HG03442 (cell line): ENCODE data around the gene ATP6V0C.
"Not testable (repeated sequence)": the region's sequence is repeated elsewhere in the genome, so short reads cannot be mapped to it uniquely, and the experiment has no call there.

Experiments
- ATAC-seq: cut with Tn5 transposase; IDR thresholded peaks from one replicate; pipeline ENCODE4 v1.9.1; 2021; ENCODE audit warnings: mild to moderate bottlenecking, moderate library complexity; ENCODE audit not compliant: unreplicated experiment

ATP6V0C gene

GRCh38 chr16:2527071-2527783, 13.5 kb downstream of the ATP6V0C start:
- no peak for ATAC-seq

- ATAC-seq = no peak
These were observed 14.0 kb downstream of the ATP6V0C start for GRCh38 chr16:2527784-2528100.

- no peak for ATAC-seq
These were observed 14.7 kb downstream of the ATP6V0C start for GRCh38 chr16:2528161-2529060.

GRCh38 chr16:2529061-2529931, 15.5 kb downstream of the ATP6V0C start:
- no peak for ATAC-seq

DNA sequence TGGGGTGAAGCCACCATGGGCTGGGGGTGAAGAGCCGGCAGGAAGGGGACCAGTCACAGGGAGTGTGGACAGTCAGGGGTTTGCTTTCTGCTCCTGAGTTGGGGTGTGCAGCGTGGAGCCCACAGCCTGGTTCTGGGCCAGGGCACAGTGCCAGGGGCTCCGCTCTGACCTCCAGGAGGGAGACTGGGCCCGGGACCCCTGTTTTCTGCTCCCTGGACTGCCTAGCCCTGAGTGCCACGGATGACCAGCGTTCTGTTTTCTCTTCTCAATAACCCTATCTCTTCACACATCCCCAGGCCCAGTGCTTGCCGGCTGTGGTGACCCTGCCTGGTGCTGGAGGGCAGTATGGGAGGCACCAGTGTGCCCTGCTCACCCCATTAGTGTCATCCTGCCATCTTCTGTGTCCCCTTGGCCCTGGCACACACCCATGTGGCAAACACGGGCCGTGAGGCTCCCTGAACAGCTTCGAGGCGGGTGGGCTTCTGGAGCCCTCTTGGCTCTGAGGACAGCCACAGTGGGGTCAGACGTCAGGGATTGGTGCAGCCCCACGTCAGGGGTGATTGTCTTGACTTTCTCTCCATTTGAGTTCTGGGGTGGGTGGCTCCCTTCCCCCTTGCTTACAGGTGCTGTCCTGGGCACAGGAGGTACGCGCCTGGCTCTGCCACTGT, 16.3 kb downstream of the ATP6V0C start:
- no peak for ATAC-seq

DNA sequence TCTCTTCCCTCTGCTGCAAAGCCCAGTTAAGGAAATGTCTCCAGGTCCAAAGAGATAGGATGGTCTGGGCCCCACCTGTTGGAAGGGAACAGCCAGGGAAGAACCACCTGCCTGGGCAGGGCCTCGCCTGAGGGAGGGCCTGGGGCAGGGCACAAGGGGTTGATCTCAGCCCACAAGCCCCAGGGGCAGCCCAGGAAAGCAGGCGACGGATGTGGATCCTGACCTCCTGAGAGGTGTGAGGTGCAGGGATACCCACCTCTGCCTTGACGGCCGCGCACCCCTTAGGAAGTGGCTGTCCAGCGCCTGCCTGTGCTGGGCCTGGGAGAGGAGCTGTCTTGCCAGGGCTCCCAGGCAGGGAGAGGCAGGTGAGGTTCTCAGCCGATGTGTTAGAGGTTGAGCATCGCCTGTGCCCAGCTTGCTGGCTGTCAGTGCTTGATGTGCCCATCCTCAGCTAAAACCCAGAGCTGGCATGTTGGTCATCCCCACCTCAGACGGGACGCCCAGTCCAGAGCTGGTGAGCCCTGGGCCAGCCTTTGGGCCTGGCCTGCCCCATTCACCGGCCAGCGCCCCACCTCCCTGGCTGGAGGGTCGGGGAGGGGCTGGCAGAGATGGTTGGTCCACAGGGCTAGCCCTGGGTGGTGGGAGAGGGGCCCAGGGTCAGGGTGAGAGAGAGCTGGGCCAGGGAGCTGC, 17.0 kb downstream of the ATP6V0C start:
- ATAC-seq = no peak

GRCh38 chr16:2531371-2531695, 17.6 kb downstream of the ATP6V0C start, which contains the start of gene CEMP1:
Gene CEMP1 (minus strand): TSS chr16:2531408. CDS start chr16:2531073, 335 bp downstream.
- ATAC-seq = no peak

GRCh38 chr16:2531696-2532493, 18.1 kb downstream of the ATP6V0C start:
- peak; percentile 80 for ATAC-seq

GRCh38 chr16:2532494-2533141, 18.9 kb downstream of the ATP6V0C start:
- no peak for ATAC-seq

- ATAC-seq = not testable (repeated sequence)
These were observed 19.5 kb downstream of the ATP6V0C start for GRCh38 chr16:2533142-2533755.

DNA sequence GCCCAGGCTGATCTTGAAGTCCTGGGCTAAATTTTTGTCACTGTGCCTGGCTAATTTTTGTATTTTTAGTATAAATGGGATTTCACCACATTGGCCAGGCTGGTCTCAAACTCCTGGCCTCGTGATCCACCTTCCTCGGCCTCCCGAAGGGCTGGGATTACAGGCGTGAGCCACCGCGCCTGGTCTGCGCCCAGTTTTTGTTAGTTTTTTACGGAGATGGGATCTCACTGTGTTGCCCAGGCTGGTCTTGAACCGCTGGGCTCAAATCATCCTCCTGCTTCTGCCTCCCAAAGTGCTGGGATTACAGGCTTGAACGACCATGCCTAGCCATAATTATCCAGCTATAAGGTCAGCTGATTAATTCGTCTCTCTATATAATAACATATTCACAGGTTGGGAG, 20.2 kb downstream of the ATP6V0C start:
- no peak for ATAC-seq

GRCh38 chr16:2534335-2534734, 20.6 kb downstream of the ATP6V0C start:
- ATAC-seq = not testable (repeated sequence)

DNA sequence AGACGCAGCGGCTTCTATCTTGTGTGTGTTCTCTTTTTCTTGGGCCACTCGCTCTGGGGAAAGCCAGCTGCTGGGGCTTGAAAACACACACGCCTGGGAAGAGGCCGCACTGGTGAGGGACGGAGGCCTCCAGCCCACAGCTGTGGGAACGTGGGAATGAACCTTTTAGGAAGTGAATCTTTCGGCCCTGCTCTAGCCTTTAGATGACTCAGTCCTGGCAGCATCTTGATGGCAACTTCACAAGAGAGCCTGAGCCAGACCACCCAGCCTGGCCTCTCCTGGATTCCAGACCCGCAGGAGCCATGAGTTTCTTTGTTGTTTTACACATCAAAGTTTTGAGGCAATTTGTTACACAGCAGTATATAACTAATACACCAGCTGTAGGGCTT, 21.9 kb downstream of the ATP6V0C start:
- ATAC-seq = no peak

- peak; percentile 87 for ATAC-seq
These were observed 24.0 kb downstream of the ATP6V0C start, which contains the start of gene PDPK1 for GRCh38 chr16:2537451-2538379. Gene PDPK1 (plus strand): TSS chr16:2538021. CDS start chr16:2538113, 92 bp downstream.

GRCh38 chr16:2539192-2539844, 25.6 kb downstream of the ATP6V0C start:
- not testable (repeated sequence) for ATAC-seq

- not testable (repeated sequence) for ATAC-seq
These were observed 26.2 kb downstream of the ATP6V0C start for GRCh38 chr16:2539845-2540458.
